ENCODE results near the gene IL12RB2.

GRCh38 chr1:67372898-67373297, 65.2 kb downstream of the IL12RB2 start:
- TF ChIP-seq CTCF (conservative IDR thresholded peaks at IDR 0.05; ENCODE audit: low read depth in 2 of 2) (no peak), EZH2phosphoT487 (IDR thresholded peaks at IDR 0.05; ENCODE audit: unreplicated experiment) (no peak), ZNF331 (CRISPR knock-in tag; IDR thresholded peaks at IDR 0.05; ENCODE audit: low read depth) (no peak), POLR2AphosphoS5 (IDR thresholded peaks at IDR 0.05; ENCODE audit: low read depth) (no peak), REST (IDR thresholded peaks at IDR 0.05; ENCODE audit: unreplicated experiment) (no peak), EZH2 (IDR thresholded peaks at IDR 0.05; ENCODE audit: low read depth, unreplicated experiment) (no peak), ETS1 (IDR thresholded peaks at IDR 0.05) (no peak), JUNB (IDR thresholded peaks at IDR 0.05; ENCODE audit: unreplicated experiment) (no peak), CREB1 (CRISPR knock-in tag; IDR thresholded peaks at IDR 0.05; ENCODE audit: low read depth) (no peak), NANOG (IDR thresholded peaks at IDR 0.05; ENCODE audit: borderline replicate concordance) (no peak), STAT1 (IDR thresholded peaks at IDR 0.05; ENCODE audit: unreplicated experiment) (no peak), ZNF114 (CRISPR knock-in tag; IDR thresholded peaks at IDR 0.05) (no peak)
